ENCODE results near the gene PAX7.
A peak's percentile ranks its signal among the peaks of the same experiment; 100 is the strongest.

The PAX7 gene

GRCh38 chr1:18636596-18637508, 6.2 kb downstream of the PAX7 start:
- H3K4me1 ChIP-seq (ENCODE audit: control insufficient read depth, insufficient read depth, low read length): peaks cover 48% of the 10 kb centered on the region
- peaks cover 98% of the 10 kb centered on the region for H3K27me3 ChIP-seq (ENCODE audit: control insufficient read depth, insufficient read depth, low read length)
- no peak overlapping the region for H3K27ac ChIP-seq (ENCODE audit: low read depth, low read length)
- H3K4me3 ChIP-seq (ENCODE audit: low read depth, low read length): peak overlapping the region; percentile 54
- H3K9me3 ChIP-seq (ENCODE audit: control insufficient read depth, insufficient read depth, low read length): no peaks in the 10 kb centered on the region
- H3K36me3 ChIP-seq (ENCODE audit: control insufficient read depth, insufficient read depth, low read length): no peaks in the 10 kb centered on the region
- no peak overlapping the region for H3K9ac ChIP-seq (ENCODE audit: low read depth, low read length)

- H3K4me1 ChIP-seq (ENCODE audit: control insufficient read depth, insufficient read depth, low read length): peaks cover 49% of the 10 kb centered on the region
- H3K9me3 ChIP-seq (ENCODE audit: control insufficient read depth, insufficient read depth, low read length): no peaks in the 10 kb centered on the region
- peak overlapping the region; percentile 54 for H3K4me3 ChIP-seq (ENCODE audit: low read depth, low read length)
- H3K27ac ChIP-seq (ENCODE audit: low read depth, low read length): no peak overlapping the region
- peaks cover 98% of the 10 kb centered on the region for H3K27me3 ChIP-seq (ENCODE audit: control insufficient read depth, insufficient read depth, low read length)
- no peaks in the 10 kb centered on the region for H3K36me3 ChIP-seq (ENCODE audit: control insufficient read depth, insufficient read depth, low read length)
- no peak overlapping the region for H3K9ac ChIP-seq (ENCODE audit: low read depth, low read length)
These were observed 6.9 kb downstream of the PAX7 start for GRCh38 chr1:18637511-18637960.

DNA sequence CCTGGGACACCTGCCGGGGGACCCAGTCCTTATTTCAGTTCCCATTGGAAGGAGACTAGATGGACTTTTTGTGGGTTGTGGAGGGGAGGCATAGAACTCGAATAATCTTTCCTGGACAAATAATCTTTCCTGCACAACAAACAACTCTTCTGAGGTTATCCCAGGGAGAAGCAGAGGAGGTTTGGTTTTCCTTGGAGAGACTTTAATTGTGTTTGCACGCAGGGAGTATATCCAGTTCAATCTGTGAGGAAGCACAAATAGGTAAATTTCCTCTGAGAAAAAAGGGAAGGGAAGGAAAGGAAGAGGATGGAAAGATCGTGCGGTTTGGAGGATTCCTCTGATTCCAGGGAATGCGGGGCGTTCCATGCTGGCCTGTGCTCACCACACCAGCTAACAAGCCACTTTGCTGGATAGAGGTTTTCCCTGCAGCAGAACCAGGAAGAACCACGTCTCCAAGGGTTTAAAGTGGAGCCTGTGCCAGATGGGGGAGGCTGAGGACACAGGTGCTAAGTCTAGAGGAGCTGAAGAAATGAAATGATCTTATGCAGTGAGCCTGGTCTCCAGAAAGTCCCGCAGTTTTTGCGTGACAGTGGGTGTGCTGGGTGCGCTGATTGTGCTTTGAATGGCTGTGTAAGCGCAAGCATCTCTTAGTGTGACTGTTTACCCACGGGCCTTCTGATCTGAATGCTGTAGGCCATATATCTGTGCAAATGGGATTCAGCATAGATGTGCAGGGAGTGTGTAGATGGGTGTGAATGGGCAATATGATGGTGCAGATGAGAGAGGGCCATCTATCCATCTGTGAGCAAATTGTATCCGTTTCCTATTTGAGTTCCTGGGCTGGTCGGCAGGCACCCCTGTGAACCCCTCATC, 7.6 kb downstream of the PAX7 start:
- Histone ChIP-seq H3K36me3 (ENCODE audit: control insufficient read depth, insufficient read depth, low read length) (no peaks in the 10 kb centered on the region), H3K4me3 (ENCODE audit: low read depth, low read length) (no peak overlapping the region), H3K27ac (ENCODE audit: low read depth, low read length) (no peak overlapping the region), H3K9ac (ENCODE audit: low read depth, low read length) (no peak overlapping the region), H3K27me3 (ENCODE audit: control insufficient read depth, insufficient read depth, low read length) (peaks cover 98% of the 10 kb centered on the region), H3K9me3 (ENCODE audit: control insufficient read depth, insufficient read depth, low read length) (no peaks in the 10 kb centered on the region), H3K4me1 (ENCODE audit: control insufficient read depth, insufficient read depth, low read length) (peaks cover 49% of the 10 kb centered on the region)

DNA sequence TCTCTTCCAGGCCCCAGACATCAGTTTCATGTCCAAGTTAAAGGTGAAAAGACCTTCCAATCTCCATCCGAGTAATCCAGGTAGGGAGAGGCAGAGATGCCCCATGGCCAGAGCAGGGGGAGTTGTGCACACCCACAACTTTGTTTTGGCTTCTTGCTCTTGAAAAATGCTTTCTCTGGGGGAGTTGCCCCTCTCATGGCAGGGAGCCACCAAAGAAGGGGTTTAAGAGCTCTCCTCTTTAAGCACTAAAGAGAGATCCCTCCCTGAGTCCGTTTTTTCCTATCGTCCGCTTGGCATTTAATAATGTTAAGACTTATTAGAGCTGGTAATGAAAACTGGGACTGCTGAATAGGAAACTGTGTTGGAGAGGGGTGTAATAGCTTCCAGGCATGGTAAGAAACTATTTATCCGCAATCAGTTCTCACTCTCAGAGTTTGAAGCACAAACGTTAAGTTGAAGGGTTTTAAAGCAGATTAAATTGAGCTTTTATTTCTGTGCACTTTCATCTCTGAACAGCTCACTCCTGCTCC, 8.3 kb downstream of the PAX7 start:
- Histone ChIP-seq H3K27ac (ENCODE audit: low read depth, low read length) (no peak overlapping the region), H3K9me3 (ENCODE audit: control insufficient read depth, insufficient read depth, low read length) (no peaks in the 10 kb centered on the region)

DNA sequence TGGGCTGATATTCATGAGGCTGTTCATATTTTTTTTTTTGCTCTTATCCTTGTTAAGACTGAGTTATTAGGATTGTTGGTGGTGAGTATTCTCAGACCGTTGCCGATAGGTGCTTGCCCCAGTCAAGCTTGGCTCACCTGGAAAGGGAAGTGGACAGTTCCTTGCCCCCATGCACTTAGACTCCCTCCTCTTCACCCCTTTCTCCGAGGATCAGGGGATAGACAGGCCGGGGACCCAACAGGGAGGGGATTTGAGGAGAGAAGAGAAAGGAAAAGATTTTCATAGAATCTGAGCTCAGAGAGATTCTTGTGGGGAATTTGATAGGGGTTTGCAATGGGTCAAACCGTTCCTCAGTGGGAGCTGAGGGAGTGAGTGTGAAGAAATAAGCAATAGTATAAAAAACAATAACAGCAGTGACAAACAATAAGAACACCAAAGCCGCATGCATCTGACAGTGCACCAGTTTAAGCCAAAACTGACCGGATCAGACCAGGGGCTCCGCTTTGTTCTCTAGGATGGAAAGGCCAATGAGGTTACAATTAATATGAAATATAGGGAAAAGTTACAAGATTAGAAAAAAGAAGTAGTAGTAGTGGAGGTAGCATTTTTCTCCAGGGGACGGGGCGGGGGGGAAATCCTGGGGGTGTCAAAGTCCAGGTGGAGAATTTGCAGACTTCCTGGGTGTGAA, 8.9 kb downstream of the PAX7 start:
- no peaks in the 10 kb centered on the region for H3K9me3 ChIP-seq (ENCODE audit: control insufficient read depth, insufficient read depth, low read length)
- H3K27ac ChIP-seq (ENCODE audit: low read depth, low read length): no peak overlapping the region
- H3K27me3 ChIP-seq (ENCODE audit: control insufficient read depth, insufficient read depth, low read length): peaks cover 98% of the 10 kb centered on the region
- peaks cover 55% of the 10 kb centered on the region for H3K4me1 ChIP-seq (ENCODE audit: control insufficient read depth, insufficient read depth, low read length)
- no peak overlapping the region for H3K4me3 ChIP-seq (ENCODE audit: low read depth, low read length)
- no peak overlapping the region for H3K9ac ChIP-seq (ENCODE audit: low read depth, low read length)
- no peaks in the 10 kb centered on the region for H3K36me3 ChIP-seq (ENCODE audit: control insufficient read depth, insufficient read depth, low read length)

More for the DNA sequence above, 8.3 kb downstream of the PAX7 start:
- Histone ChIP-seq H3K36me3 (ENCODE audit: control insufficient read depth, insufficient read depth, low read length) (no peaks in the 10 kb centered on the region), H3K27me3 (ENCODE audit: control insufficient read depth, insufficient read depth, low read length) (peaks cover 98% of the 10 kb centered on the region), H3K4me3 (ENCODE audit: low read depth, low read length) (no peak overlapping the region), H3K4me1 (ENCODE audit: control insufficient read depth, insufficient read depth, low read length) (peaks cover 50% of the 10 kb centered on the region), H3K9ac (ENCODE audit: low read depth, low read length) (no peak overlapping the region)

DNA sequence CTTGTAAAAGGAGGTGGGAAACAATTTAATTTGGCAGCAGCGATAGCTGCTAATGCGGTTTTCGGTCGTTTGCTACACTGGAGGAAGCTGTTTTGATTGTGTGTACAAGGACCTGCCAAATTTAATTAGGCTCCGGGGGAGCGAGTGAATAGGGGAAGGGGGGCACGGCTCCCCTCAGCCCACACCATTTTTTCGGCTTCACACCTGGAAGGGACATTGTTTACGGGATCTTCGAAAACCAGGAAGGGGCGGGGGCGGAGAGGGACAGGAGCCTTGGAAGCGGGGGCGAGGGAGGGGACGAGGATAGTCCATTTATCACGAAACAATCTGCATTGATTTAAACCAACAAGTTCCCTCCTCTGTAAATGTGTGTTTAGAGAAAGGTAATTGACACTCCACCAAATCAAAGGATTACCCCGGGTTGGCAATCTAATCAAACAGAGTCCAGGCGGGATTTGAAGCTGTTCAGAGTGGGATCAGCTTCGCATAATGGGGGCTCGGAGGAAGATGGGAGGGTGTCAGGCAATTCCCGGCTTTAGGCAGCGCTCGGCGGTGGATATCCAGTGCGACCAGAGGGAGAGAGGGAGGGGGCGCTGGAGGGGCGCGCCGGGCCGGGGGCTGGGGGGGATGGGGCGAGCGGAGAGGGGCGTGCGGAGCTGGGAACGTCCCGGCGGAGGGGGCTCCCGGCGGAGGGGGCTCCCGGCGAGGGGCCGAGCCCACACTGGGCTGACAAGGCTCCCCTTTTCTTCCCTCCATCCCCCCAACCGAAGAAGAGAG, 9.8 kb downstream of the PAX7 start:
- peaks cover 61% of the 10 kb centered on the region for H3K4me1 ChIP-seq (ENCODE audit: control insufficient read depth, insufficient read depth, low read length)
- H3K27me3 ChIP-seq (ENCODE audit: control insufficient read depth, insufficient read depth, low read length): peaks cover 98% of the 10 kb centered on the region

DNA sequence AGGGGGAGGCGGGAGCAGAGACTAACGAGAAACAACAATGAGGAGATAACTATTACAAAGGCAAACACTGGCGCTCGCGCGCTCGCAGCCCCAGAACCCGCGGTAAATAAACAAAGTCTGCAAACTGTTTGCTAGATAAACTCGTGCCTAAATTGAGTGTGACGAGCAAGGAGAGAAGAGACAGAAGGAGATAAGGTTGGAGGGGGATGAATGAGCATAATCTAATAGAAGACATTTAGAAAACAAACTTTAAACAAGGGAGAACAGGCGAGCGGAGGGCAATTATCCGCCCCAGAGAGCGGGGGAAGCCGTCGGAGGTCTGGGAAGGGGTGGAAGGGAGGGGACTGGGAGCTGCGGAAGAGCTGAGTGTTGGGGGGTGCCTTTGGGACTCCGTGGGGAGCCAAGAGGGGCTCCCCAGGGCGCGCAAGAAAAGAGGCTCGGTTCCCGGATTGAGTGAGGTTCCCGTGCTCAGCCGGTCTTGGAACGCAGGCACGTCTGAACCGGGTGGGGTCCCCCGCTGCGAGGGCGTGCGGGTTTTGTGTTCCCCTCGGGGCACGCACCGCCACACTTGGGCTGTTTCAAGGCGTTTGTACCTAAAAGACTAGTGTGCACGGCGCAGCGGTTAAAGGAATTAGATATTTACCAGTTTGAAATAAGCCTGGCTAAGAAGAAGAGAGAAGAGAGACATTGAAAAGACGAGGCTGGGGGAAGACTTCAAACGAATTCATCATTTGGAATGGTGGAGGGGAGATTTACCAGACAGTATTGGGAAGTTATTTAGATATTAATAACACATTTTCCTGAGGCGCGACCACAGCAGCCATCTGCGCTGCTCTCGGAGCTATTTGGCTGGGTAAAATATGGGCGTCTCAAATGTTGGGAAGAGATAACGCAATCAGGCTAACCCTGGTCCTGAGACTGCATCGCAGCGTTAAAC, 10.6 kb downstream of the PAX7 start:
- peaks cover 56% of the 10 kb centered on the region for H3K4me1 ChIP-seq (ENCODE audit: control insufficient read depth, insufficient read depth, low read length)
- H3K4me3 ChIP-seq (ENCODE audit: low read depth, low read length): peak overlapping the region; percentile 24; the same call in 1 of the 2 replicates
- H3K9me3 ChIP-seq (ENCODE audit: control insufficient read depth, insufficient read depth, low read length): no peaks in the 10 kb centered on the region
- H3K27ac ChIP-seq (ENCODE audit: low read depth, low read length): no peak overlapping the region
- H3K9ac ChIP-seq (ENCODE audit: low read depth, low read length): no peak overlapping the region
- no peaks in the 10 kb centered on the region for H3K36me3 ChIP-seq (ENCODE audit: control insufficient read depth, insufficient read depth, low read length)
- H3K27me3 ChIP-seq (ENCODE audit: control insufficient read depth, insufficient read depth, low read length): peaks cover 98% of the 10 kb centered on the region

More for the DNA sequence above, 9.8 kb downstream of the PAX7 start:
- H3K9me3 ChIP-seq (ENCODE audit: control insufficient read depth, insufficient read depth, low read length): no peaks in the 10 kb centered on the region
- no peaks in the 10 kb centered on the region for H3K36me3 ChIP-seq (ENCODE audit: control insufficient read depth, insufficient read depth, low read length)
- no peak overlapping the region for H3K9ac ChIP-seq (ENCODE audit: low read depth, low read length)
- H3K27ac ChIP-seq (ENCODE audit: low read depth, low read length): no peak overlapping the region
- peak overlapping the region; percentile 39 for H3K4me3 ChIP-seq (ENCODE audit: low read depth, low read length)

- Histone ChIP-seq H3K9me3 (ENCODE audit: control insufficient read depth, insufficient read depth, low read length) (no peaks in the 10 kb centered on the region), H3K27ac (ENCODE audit: low read depth, low read length) (no peak overlapping the region), H3K9ac (ENCODE audit: low read depth, low read length) (no peak overlapping the region), H3K4me3 (ENCODE audit: low read depth, low read length) (peak overlapping the region; percentile 47; the same call in 1 of the 2 replicates), H3K36me3 (ENCODE audit: control insufficient read depth, insufficient read depth, low read length) (no peaks in the 10 kb centered on the region), H3K27me3 (ENCODE audit: control insufficient read depth, insufficient read depth, low read length) (peaks cover 97% of the 10 kb centered on the region), H3K4me1 (ENCODE audit: control insufficient read depth, insufficient read depth, low read length) (peaks cover 50% of the 10 kb centered on the region)
These were observed 11.8 kb downstream of the PAX7 start for GRCh38 chr1:18642278-18643095.
